Activated naive CD4-positive, alpha-beta T cell treated with anti-CD3 and anti-CD28 coated beads, Interleukin-2, amount 10 ng/mL, durations not matched to agents 7 days and 5 days (primary cell): ENCODE data around the gene DOC2B.
"Not testable (repeated sequence)": the region's sequence is repeated elsewhere in the genome, so short reads cannot be mapped to it uniquely, and the experiment has no call there.

ENCODE experiments used
- CTCF ChIA-PET: fragments of 350-600 bp; sonication (Branson Sonifier 250); formaldehyde crosslinking; loops from one replicate; lab custom pipeline; 2021; ENCODE audit warnings: antibody characterized with exemption; lab: Charles Lee
- DNase-seq: peaks from one replicate; pipeline ENCODE4 v3.0.0-alpha.2; 2020
- H3K27ac Mint-ChIP-seq: one replicate; pipeline ENCODE4 v1.8.0; 2021; ENCODE audit warnings: mild to moderate bottlenecking, moderate library complexity, mixed read lengths
- H3K27me3 Mint-ChIP-seq: one replicate; pipeline ENCODE4 v1.8.0; 2021; ENCODE audit warnings: mild to moderate bottlenecking, mixed read lengths
- H3K36me3 Mint-ChIP-seq: one replicate; pipeline ENCODE4 v1.8.0; 2021; ENCODE audit warnings: mixed read lengths
- H3K4me1 Mint-ChIP-seq: one replicate; pipeline ENCODE4 v1.8.0; 2021; ENCODE audit warnings: mixed read lengths
- H3K4me3 Mint-ChIP-seq: one replicate; pipeline ENCODE4 v1.8.0; 2021; ENCODE audit warnings: mild to moderate bottlenecking, moderate library complexity, mixed read lengths
- H3K9me3 Mint-ChIP-seq: one replicate; pipeline ENCODE4 v1.8.0; 2021; ENCODE audit warnings: mixed read lengths

Gene DOC2B

DNA sequence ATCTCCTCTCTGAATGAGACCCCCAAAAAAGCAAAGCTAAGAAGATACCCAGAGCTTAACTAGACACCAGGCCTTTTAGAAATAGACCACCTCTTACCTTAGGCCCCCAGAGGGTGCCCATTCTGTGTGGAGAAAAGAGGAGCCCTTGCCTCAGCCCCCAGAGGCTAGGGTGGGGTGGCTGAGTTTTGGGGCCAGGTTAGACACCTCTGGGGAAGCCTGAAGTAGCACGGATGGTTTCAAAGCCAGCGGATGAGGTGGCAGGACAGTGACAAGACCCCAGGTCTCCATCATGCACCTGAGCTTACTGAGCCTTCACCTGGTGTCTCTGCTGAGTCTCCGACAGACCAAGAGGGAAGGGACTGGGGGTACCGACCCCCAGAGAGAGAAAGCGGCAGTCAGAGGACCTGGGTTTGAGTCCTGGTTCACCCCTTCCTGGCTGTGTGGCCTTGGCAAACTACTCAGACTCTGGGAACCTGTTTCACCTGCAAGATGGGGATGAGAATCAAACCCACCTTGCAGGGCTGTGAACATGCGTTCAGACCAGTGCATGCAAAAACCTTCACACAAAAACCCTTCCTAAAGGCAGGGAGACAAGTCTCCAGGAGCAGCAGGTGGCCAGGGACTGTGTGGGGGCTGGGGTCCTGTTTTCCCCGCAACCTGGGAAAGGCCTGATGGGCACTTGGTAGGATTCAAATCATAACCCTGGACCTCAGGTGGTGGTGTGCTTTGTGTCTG, 36.3 kb downstream of the DOC2B start:
- no peak overlapping the region for H3K4me3 Mint-ChIP-seq
- no peak overlapping the region for H3K27ac Mint-ChIP-seq
- CTCF ChIA-PET: interaction anchor here (1.6 to 2.4 kb wide), 3 partner anchors 242 to 554 kb away, joined by 4 to 9 read pairs (median 4); no protein-coding TSS in a partner anchor
- H3K36me3 Mint-ChIP-seq: no peaks in the 10 kb centered on the region
- H3K27me3 Mint-ChIP-seq: peaks cover 12% of the 10 kb centered on the region
- peaks cover 5% of the 10 kb centered on the region for H3K4me1 Mint-ChIP-seq
- DNase-seq: peak; percentile 17
- H3K9me3 Mint-ChIP-seq: no peaks in the 10 kb centered on the region

DNA sequence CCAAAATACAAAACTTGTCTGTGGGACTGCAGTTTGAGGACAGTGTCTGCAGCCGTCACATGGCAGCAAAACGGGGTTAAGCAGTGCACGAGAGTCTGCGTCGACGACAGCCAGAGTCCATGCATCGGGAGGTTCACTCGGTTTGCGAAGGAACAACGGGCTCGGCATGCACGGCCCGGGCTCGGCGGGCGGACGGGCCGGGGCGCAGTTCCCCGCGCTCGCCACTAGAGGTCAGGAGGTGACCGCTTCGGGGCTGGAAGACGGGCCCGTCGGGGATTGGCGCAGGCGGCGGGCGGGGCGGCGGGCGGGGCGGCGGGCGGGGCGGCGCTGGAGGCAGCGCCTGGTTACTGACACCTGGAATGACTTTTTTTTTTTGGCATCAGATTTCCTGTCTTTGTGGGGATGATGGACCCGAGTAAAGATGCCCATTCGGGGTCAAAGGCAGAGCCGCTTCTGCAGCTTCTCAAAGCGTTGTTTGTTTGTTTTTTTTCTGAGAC, 37.6 kb downstream of the DOC2B start:
- H3K36me3 Mint-ChIP-seq: no peaks in the 10 kb centered on the region
- H3K9me3 Mint-ChIP-seq: no peaks in the 10 kb centered on the region
- CTCF ChIA-PET: interaction anchor here (2.4 kb wide), 1 partner anchor 556 kb away, joined by 9 read pairs; no protein-coding TSS in a partner anchor

DNA sequence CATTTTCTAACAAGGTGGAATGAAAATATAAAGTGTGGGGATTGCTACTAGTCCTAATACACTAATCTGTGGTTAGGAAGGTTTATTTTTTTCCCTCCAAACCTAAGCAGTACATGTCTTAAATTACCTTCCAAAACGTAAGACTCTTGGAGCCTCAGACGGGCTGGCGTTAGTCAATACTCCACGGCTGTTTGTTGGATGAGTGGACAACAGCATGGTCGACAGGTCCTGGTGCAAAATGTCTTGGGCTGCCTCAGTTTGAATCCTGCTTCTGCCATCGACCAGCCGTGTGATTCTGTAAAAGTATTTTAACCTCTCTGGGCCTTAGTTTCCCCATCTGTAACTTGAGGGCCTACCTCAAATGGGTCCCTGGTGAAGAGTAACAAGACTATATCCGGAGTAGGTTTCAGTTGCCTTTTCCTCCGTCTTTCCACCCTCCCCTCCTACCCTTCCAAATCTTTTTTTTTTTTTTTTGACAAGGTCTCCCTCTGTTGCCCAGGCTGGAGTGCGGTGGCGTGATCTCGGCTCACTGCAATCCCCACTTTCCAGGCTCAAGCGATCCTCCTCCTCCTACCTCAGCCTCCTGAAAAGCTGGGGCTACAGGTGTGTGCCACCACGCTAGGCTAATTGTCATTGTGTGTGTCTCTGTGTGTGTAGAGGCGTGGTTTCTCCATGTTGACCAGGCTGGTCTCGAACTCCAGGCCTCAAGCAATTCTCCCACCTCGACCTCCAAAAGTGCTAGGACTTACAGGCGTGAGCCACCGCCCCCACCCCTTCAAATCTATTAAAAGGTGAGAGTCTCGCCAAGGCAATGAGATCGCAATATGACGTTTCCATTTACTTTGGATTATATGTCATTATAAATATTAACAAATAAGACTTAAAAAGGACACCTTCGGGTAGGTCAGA, 38.3 kb downstream of the DOC2B start:
- no peak overlapping the region for H3K4me3 Mint-ChIP-seq
- peaks cover 12% of the 10 kb centered on the region for H3K27me3 Mint-ChIP-seq
- DNase-seq: peak; percentile 19
- H3K27ac Mint-ChIP-seq: no peak overlapping the region
- H3K36me3 Mint-ChIP-seq: no peaks in the 10 kb centered on the region
- H3K9me3 Mint-ChIP-seq: no peaks in the 10 kb centered on the region
- peaks cover 5% of the 10 kb centered on the region for H3K4me1 Mint-ChIP-seq
- CTCF ChIA-PET: no interaction called here

More for the DNA sequence above, 37.6 kb downstream of the DOC2B start:
- peak; percentile 89 for DNase-seq
- Mint-ChIP-seq H3K27me3 (peaks cover 12% of the 10 kb centered on the region), H3K4me1 (peaks cover 5% of the 10 kb centered on the region), H3K4me3 (no peak overlapping the region), H3K27ac (no peak overlapping the region)

DNA sequence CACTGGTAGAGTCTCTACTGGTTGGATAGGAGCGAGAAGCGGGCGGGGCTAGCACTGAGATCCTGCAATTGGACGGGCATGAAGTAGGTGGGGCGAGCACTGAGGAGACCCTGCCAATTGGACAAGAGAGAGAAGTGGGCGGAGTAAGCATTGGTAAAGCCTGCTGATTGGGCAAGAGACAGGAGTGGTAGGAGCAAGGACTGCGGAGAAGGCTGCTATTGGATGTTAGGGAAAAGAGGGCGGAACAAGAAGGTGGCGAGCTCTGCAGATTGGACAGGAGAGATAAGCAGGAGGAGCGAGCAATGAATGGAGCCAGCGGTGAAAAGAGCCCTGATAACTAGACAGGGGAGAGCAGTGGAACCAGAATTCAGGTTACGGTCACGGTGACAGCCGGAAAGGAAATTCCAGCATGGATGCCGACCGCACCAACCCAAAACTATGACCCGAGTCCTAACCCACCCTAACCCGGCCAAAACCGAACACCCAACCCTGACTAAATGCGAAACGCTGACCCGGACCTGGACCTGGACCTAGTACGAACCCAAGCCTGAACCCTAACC, 39.3 kb downstream of the DOC2B start:
- Mint-ChIP-seq H3K4me3 (no peak overlapping the region), H3K36me3 (no peaks in the 10 kb centered on the region), H3K4me1 (peaks cover 5% of the 10 kb centered on the region), H3K27ac (no peak overlapping the region), H3K27me3 (peaks cover 12% of the 10 kb centered on the region), H3K9me3 (no peaks in the 10 kb centered on the region)
- DNase-seq: peak; percentile 38
- CTCF ChIA-PET: no interaction called here

DNA sequence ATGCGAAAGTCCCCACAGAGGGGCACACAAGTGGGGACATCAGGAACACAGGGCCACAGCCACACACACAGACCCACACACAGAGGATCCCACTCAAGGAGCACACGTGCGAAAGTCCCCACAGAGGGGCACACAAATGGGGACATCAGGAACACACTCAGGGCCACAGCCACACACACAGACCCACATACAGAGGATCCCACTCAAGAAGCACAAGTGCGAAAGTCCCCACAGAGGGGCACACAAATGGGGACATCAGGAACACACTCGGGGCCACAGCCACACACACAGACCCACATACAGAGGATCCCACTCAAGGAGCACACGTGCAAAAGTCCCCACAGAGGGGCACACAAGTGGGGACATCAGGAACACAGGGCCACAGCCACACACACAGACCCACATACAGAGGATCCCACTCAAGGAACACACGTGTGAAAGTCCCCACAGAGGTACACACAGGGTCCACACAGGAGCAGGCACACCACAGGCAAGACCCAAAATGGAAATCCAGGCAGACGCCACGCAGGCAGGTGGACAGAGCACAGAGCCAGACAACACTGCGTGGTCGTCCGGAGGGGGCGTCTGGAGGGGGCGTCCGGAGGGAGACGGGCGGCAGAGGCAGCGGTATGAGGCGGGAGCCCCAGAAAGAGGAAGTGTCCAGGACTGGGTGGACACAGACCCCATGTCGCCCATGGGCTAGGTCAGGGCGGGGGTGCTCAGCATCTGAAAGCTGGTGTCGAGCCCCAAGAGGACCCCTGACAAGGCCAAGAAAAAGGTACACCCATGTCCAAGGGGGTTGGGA, 41.8 kb downstream of the DOC2B start:
- peaks cover 12% of the 10 kb centered on the region for H3K27me3 Mint-ChIP-seq
- H3K36me3 Mint-ChIP-seq, CTCF ChIA-PET, DNase-seq, H3K4me3 Mint-ChIP-seq, H3K9me3 Mint-ChIP-seq, H3K27ac Mint-ChIP-seq, H3K4me1 Mint-ChIP-seq: not testable (repeated sequence)

DNA sequence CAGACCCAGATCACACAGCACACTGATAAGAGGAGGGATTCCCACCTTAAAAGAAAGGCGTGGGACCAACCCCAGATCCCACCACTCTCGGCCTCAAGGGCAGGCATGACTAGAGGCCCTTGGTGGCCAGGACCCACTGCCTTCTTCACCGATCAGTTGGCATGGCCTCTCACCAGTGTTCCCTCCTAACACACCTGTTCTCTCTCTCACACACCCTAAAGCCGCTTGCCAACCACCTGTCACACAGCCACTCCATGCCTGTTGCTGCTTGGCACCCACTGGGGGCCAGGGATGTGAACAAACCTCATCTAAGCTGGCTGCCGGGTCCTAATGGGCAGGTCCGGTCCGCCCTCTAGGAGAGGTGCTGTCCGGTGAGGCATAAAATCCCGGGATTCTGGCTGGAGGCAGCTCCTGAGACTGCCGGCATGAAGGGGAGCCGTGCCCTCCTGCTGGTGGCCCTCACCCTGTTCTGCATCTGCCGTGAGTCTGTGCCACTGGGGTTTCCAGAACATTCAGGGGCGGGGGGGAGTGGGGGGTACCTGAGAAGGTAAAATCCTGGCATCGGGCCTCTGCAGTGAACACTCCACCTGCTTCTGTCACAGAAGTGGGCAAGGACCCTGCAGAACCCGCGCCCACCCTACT, 44.2 kb downstream of the DOC2B start, which contains the start of gene SCGB1C2:
Gene SCGB1C2 (plus strand): TSS at position 404 of the 642 bp plus-strand sequence. CDS start 22 bp downstream, at position 426.
- H3K27ac Mint-ChIP-seq, H3K27me3 Mint-ChIP-seq, CTCF ChIA-PET, H3K4me1 Mint-ChIP-seq, H3K36me3 Mint-ChIP-seq, H3K4me3 Mint-ChIP-seq, H3K9me3 Mint-ChIP-seq: not testable (repeated sequence)
- DNase-seq: peak; percentile 8

DNA sequence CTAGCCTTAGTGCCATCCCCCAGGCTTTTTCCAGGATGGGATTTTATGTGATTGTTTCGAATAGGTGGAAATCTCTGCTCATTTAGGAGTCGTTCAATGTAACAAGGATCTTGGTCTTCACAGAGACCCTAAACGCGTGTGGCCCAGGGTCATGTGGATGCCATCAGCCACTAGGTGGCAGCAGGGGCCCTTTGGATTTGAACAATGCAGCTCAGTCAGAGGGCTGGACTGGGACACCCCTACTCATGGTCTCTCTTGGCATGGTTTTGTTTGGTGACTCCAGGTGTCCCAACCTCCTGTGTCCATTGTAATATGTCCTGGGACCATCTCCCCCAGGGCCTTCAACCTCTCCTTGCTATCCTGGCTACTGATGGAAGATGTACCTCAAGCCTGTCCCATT, 44.9 kb downstream of the DOC2B start:
- DNase-seq: peak; percentile 84
- H3K9me3 Mint-ChIP-seq, H3K27ac Mint-ChIP-seq, H3K4me3 Mint-ChIP-seq, CTCF ChIA-PET, H3K27me3 Mint-ChIP-seq, H3K4me1 Mint-ChIP-seq, H3K36me3 Mint-ChIP-seq: not testable (repeated sequence)

DNA sequence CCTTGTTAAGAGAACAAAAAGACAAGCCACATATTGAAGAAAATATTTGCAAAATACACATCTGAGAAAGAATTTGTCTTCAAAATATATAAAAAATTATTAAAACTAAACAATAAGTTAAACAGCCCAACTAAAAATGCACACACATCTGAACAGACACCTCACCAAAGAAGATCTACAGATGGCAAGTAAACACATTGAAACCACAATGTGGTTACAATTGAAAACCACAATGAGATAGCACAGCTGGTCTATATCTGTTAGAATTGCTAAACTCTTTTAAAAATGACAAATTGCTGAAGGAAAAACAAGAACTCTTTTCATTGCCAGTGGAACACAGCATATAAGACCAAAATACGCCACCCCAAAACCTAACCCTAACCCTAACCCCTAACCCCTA, 45.6 kb downstream of the DOC2B start:
- CTCF ChIA-PET, H3K27ac Mint-ChIP-seq, H3K4me1 Mint-ChIP-seq, H3K27me3 Mint-ChIP-seq, H3K9me3 Mint-ChIP-seq, H3K4me3 Mint-ChIP-seq, H3K36me3 Mint-ChIP-seq, DNase-seq: not testable (repeated sequence)

DNA sequence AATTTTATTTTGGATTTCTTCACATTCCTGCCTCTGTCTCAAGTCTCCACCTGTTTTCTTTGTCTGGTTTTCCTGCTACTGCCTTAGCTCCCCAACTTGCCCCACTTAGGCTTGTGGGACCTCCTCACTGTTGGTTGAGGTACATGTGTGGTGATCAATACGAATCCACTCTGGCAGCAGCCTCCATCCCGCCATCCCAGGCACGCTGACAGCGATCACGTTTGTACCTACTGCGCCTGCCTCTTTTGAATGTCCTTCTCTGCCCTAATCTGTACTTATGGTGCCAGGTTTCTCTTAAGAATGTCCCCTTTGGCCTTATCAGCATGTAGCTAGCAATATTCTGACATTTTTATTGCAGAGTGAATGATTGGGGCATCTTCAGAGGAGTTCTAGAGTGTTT, 46.4 kb downstream of the DOC2B start:
- DNase-seq, H3K27ac Mint-ChIP-seq, H3K4me3 Mint-ChIP-seq, H3K27me3 Mint-ChIP-seq, H3K9me3 Mint-ChIP-seq, H3K36me3 Mint-ChIP-seq, CTCF ChIA-PET, H3K4me1 Mint-ChIP-seq: not testable (repeated sequence)

DNA sequence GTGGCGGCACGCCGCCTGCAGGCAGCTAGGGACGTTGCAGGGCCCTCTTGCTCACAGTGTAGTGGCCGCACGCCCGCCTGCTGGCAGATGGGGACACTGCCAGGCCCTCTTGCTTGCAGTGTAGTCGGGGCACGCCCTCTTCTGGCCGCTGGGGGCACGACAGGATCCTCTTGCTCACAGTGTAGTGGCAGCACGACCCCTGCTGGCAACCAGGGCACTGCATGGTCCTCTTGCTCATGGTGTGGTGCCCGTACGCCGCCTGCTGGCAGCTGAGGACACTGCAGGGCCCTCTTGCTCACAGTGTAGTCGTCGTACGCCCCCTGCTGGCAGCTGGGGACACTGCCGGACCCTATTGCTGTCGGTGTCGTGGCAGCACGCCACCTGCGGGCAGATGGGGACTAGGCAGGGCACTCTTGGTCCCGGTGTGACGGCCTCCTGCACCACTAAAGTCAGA, 47.1 kb downstream of the DOC2B start:
- H3K36me3 Mint-ChIP-seq, H3K27me3 Mint-ChIP-seq, H3K4me3 Mint-ChIP-seq, H3K9me3 Mint-ChIP-seq, H3K4me1 Mint-ChIP-seq, CTCF ChIA-PET, H3K27ac Mint-ChIP-seq: not testable (repeated sequence)
- peak; percentile 37 for DNase-seq

DNA sequence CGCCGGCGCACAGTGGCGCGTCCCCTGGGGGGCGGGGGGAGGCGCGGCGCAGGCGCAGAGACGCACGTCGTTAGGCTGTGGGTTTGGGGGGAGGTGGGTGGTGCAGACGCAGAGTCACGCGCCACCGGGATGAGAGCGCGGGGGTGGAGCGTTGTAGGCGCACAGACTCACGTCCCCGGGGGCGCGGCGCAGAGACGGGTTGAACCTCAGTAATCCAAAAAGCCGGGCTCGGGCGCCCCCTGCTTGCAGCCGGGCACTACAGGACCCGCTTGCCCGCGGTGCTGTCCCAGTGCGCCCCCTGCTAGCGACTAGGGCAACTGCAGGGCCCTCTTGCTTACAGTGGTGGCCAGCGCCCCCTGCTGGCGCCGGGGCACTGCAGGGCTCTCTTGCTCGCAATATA, 47.5 kb downstream of the DOC2B start:
- H3K36me3 Mint-ChIP-seq, DNase-seq, H3K9me3 Mint-ChIP-seq, CTCF ChIA-PET, H3K4me3 Mint-ChIP-seq, H3K27ac Mint-ChIP-seq, H3K4me1 Mint-ChIP-seq, H3K27me3 Mint-ChIP-seq: not testable (repeated sequence)

DNA sequence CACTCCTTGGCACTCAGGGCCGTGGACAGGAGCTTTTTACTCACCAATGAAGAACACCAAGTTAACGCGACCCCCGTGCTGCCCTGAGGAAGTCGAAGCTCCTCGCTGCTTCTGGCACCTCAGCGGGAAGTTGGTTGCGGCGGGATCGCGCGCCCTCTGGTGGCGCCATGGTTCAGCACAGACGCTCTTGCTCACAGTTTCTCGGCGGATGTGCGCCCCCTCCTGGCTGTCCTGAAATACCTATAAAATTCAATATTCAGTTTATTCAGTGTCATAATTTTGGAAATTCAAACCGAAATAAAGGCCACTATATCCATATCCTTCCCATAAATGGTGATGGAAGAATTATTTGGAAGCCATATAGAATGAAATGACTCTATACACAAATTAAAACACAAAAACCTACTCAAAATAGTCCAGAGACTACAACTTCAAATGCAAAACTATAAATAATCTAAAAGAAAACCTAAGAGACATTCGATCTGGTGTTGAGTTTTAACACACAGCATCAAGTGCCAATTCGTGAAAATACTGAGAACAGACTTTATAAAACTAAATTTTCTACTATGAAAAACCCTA, 63.0 kb downstream of the DOC2B start:
- H3K9me3 Mint-ChIP-seq, H3K27ac Mint-ChIP-seq, H3K4me1 Mint-ChIP-seq, H3K36me3 Mint-ChIP-seq, H3K27me3 Mint-ChIP-seq, DNase-seq, H3K4me3 Mint-ChIP-seq, CTCF ChIA-PET: not testable (repeated sequence)

DNA sequence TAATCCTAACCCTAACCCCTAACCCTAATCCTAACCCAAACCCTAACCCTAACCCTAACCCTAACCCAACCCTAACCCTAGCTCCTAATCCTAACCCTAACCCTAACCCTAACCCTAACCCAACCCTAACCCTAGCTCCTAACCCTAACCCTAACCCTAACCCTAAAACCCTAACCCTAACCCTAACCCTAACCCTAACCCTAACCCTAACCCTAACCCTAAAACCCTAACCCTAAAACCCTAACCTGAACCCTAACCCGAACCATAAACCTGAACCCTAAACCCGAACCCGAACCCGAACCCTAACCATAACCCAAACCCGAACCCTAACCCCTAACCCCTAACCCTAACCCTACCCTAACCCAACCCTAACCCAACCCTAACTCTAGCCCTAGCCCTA, 68.3 kb downstream of the DOC2B start:
- H3K4me1 Mint-ChIP-seq, H3K27ac Mint-ChIP-seq, H3K9me3 Mint-ChIP-seq, H3K27me3 Mint-ChIP-seq, H3K36me3 Mint-ChIP-seq, DNase-seq, CTCF ChIA-PET, H3K4me3 Mint-ChIP-seq: not testable (repeated sequence)
